ENCODE measurements around the gene MTF1. TPM values are rescaled to one million over a fixed set of nuclear protein-coding genes. Genes with fewer than 3 reads are reported as not detected.

Gene MTF1
- total and polyA plus RNA-seq, 2 experiments from 2014 or later = 2.1 to 14.4 TPM

- TF ChIP-seq EZH2phosphoT487 (IDR thresholded peaks at IDR 0.05; ENCODE audit: insufficient read depth, low read depth) (no peak), EZH2 (IDR thresholded peaks at IDR 0.05; ENCODE audit: insufficient read depth, poor library complexity, severe bottlenecking) (no peak)
- Histone ChIP-seq H3F3A (ENCODE audit: insufficient read depth) (peaks cover 20% of the 10 kb centered on the region), H4K20me1 (ENCODE audit: insufficient read depth) (no peaks in the 10 kb centered on the region), H3K27me3 (replicated peaks; ENCODE audit: insufficient read depth) (no peaks in the 10 kb centered on the region), H3K79me2 (ENCODE audit: insufficient read depth) (peaks cover 100% of the 10 kb centered on the region), H3K4me2 (ENCODE audit: unreplicated experiment) (no peak overlapping the region), H3K4me1 (ENCODE audit: insufficient read depth) (peaks cover 18% of the 10 kb centered on the region), H3K9ac (no peak overlapping the region), H2AFZ (no peak overlapping the region), H3K9me2 (ENCODE audit: insufficient read depth) (no peaks in the 10 kb centered on the region), H3K4me3 (no peak overlapping the region), H3K9me3 (ENCODE audit: low read depth) (no peaks in the 10 kb centered on the region), H3K36me3 (ENCODE audit: low read depth) (peaks cover 24% of the 10 kb centered on the region), H3K27ac (no peak overlapping the region)
- in situ Hi-C loops (cut with MboI) = no loop called here
- no peak for DNase-seq
Measured at GRCh38 chr1:37853157-37853556, 6.2 kb downstream of the MTF1 start.

DNA sequence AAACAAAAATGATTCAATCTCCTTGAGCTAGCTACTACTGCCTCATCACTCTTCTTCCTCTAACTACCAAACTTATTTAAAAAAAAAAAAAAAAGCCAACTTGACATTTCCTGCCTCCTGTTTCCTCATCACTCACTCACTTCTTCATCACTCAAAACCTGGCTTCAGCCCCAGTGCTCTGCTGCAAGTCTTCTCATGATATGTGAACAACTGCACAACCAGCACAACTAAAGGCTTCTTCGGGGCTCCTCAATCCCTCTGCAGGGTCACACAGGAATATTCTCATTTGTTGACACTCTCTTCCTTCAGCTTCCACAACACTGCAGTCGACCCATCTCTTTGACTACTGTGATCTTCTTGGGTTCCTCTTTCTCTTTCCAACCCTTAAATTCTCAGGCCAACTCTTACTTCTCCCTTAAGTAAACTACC is 7.6 kb downstream of the MTF1 start:
- TF ChIP-seq EZH2phosphoT487 (IDR thresholded peaks at IDR 0.05; ENCODE audit: insufficient read depth, low read depth) (no peak), EZH2 (IDR thresholded peaks at IDR 0.05; ENCODE audit: insufficient read depth, poor library complexity, severe bottlenecking) (no peak)
- H3K79me2 ChIP-seq (ENCODE audit: insufficient read depth) = peaks cover 100% of the 10 kb centered on the region
- DNase-seq = peak; percentile 63
- no peak overlapping the region for H3K4me2 ChIP-seq (ENCODE audit: unreplicated experiment)
- H4K20me1 ChIP-seq (ENCODE audit: insufficient read depth) = no peaks in the 10 kb centered on the region
- H3F3A ChIP-seq (ENCODE audit: insufficient read depth) = peaks cover 20% of the 10 kb centered on the region
- 0 out of 2 replicates have a peak overlapping the region, but pooled peaks have one; percentile 19 for H3K27ac ChIP-seq
- H3K9me3 ChIP-seq (ENCODE audit: low read depth) = no peaks in the 10 kb centered on the region
- no peak overlapping the region for H2AFZ ChIP-seq
- no peak overlapping the region for H3K4me3 ChIP-seq
- no peaks in the 10 kb centered on the region for H3K27me3 ChIP-seq (replicated peaks; ENCODE audit: insufficient read depth)
- in situ Hi-C loops (cut with MboI) = no loop called here
- no peaks in the 10 kb centered on the region for H3K9me2 ChIP-seq (ENCODE audit: insufficient read depth)
- H3K4me1 ChIP-seq (ENCODE audit: insufficient read depth) = peaks cover 15% of the 10 kb centered on the region
- WGBS, 2 experiments (ENCODE audit: low coverage in 1 of 2, low lambda C conversion rate in 2 of 2, missing lambda C conversion rate in 2 of 2) = 95 to 96% methylated on average over 2 of the region's 2 CpGs
- peaks cover 18% of the 10 kb centered on the region for H3K36me3 ChIP-seq (ENCODE audit: low read depth)
- H3K9ac ChIP-seq = no peak overlapping the region

DNA sequence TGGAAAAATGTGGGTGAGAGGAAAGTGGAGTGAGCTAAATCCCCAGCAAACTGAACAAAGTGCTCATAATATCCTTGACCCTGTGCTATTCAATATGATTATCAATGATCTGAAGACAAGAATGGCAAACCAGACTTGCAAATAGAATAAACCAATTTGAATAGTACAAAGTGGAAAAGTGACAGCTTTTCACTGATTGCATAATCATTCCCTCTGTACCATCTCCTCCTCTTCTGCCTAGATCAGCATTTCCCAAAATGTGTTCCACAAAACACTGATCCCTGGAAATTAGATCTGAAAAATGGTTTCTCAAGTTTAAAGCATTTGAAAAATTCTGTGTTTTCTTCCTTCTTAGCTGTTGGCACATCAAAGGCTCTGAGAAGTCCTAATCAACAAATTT is 8.1 kb downstream of the MTF1 start:
- peaks cover 15% of the 10 kb centered on the region for H3K36me3 ChIP-seq (ENCODE audit: low read depth)
- TF ChIP-seq EZH2 (IDR thresholded peaks at IDR 0.05; ENCODE audit: insufficient read depth, poor library complexity, severe bottlenecking) (no peak), EZH2phosphoT487 (IDR thresholded peaks at IDR 0.05; ENCODE audit: insufficient read depth, low read depth) (no peak)
- H3K4me1 ChIP-seq (ENCODE audit: insufficient read depth) = peaks cover 15% of the 10 kb centered on the region
- H3K9me2 ChIP-seq (ENCODE audit: insufficient read depth) = no peaks in the 10 kb centered on the region
- H3K4me3 ChIP-seq = no peak overlapping the region
- no peak overlapping the region for H3K9ac ChIP-seq
- H2AFZ ChIP-seq = no peak overlapping the region
- in situ Hi-C loops (cut with MboI) = no loop called here
- H3F3A ChIP-seq (ENCODE audit: insufficient read depth) = peaks cover 20% of the 10 kb centered on the region
- H4K20me1 ChIP-seq (ENCODE audit: insufficient read depth) = no peaks in the 10 kb centered on the region
- H3K27me3 ChIP-seq (replicated peaks; ENCODE audit: insufficient read depth) = no peaks in the 10 kb centered on the region
- no peaks in the 10 kb centered on the region for H3K9me3 ChIP-seq (ENCODE audit: low read depth)
- peaks cover 100% of the 10 kb centered on the region for H3K79me2 ChIP-seq (ENCODE audit: insufficient read depth)
- peak overlapping the region; percentile 19; the same call in 1 of the 2 replicates for H3K27ac ChIP-seq
- DNase-seq = no peak
- H3K4me2 ChIP-seq (ENCODE audit: unreplicated experiment) = no peak overlapping the region

- no peaks in the 10 kb centered on the region for H4K20me1 ChIP-seq (ENCODE audit: insufficient read depth)
- H3K4me1 ChIP-seq (ENCODE audit: insufficient read depth) = peaks cover 15% of the 10 kb centered on the region
- in situ Hi-C loops (cut with MboI) = no loop called here
- H3K9me2 ChIP-seq (ENCODE audit: insufficient read depth) = no peaks in the 10 kb centered on the region
- no peak overlapping the region for H3K27ac ChIP-seq
- no peak for TF ChIP-seq EZH2phosphoT487 (IDR thresholded peaks at IDR 0.05; ENCODE audit: insufficient read depth, low read depth)
- TF ChIP-seq EZH2 (IDR thresholded peaks at IDR 0.05; ENCODE audit: insufficient read depth, poor library complexity, severe bottlenecking) = no peak
- H3K4me2 ChIP-seq (ENCODE audit: unreplicated experiment) = no peak overlapping the region
- peaks cover 20% of the 10 kb centered on the region for H3F3A ChIP-seq (ENCODE audit: insufficient read depth)
- H3K36me3 ChIP-seq (ENCODE audit: low read depth) = peaks cover 14% of the 10 kb centered on the region
- H3K4me3 ChIP-seq = no peak overlapping the region
- H3K79me2 ChIP-seq (ENCODE audit: insufficient read depth) = peaks cover 100% of the 10 kb centered on the region
- 94 to 97% methylated on average over 6 of the region's 6 CpGs for WGBS, 2 experiments (ENCODE audit: low coverage in 1 of 2, low lambda C conversion rate in 2 of 2, missing lambda C conversion rate in 2 of 2)
- no peak overlapping the region for H2AFZ ChIP-seq
- H3K9me3 ChIP-seq (ENCODE audit: low read depth) = no peaks in the 10 kb centered on the region
- DNase-seq = no peak
- H3K9ac ChIP-seq = no peak overlapping the region
- no peaks in the 10 kb centered on the region for H3K27me3 ChIP-seq (replicated peaks; ENCODE audit: insufficient read depth)
Measured at GRCh38 chr1:37850352-37850955, 8.9 kb downstream of the MTF1 start.

DNA sequence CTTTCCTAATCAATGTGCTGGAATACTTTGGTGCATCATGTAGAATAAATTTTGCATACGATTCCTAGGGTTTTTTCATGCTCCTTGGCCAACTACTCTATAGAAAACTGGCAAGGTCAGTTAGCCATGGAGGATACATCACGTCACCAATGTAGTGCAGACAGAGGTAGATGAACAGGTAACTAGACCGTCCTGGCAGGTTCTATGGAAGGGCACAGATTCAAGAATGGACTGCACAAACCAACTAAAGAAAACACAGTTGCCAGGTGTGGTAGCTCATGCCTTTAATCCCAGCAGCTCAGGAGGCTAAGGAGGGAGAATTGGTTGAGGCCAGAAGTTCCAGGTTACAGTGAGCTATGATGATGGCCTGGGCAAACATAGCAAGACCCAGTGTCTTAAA is 9.9 kb downstream of the MTF1 start:
- Histone ChIP-seq H3K27me3 (replicated peaks; ENCODE audit: insufficient read depth) (no peaks in the 10 kb centered on the region), H3K4me2 (ENCODE audit: unreplicated experiment) (no peak overlapping the region), H3K36me3 (ENCODE audit: low read depth) (peaks cover 9% of the 10 kb centered on the region), H3K9ac (no peak overlapping the region), H3K4me3 (no peak overlapping the region), H3K27ac (no peak overlapping the region), H3K79me2 (ENCODE audit: insufficient read depth) (peaks cover 100% of the 10 kb centered on the region), H3K9me3 (ENCODE audit: low read depth) (no peaks in the 10 kb centered on the region), H2AFZ (no peak overlapping the region), H3K4me1 (ENCODE audit: insufficient read depth) (peaks cover 15% of the 10 kb centered on the region), H3K9me2 (ENCODE audit: insufficient read depth) (no peaks in the 10 kb centered on the region), H3F3A (ENCODE audit: insufficient read depth) (peaks cover 20% of the 10 kb centered on the region), H4K20me1 (ENCODE audit: insufficient read depth) (no peaks in the 10 kb centered on the region)
- WGBS, 2 experiments (ENCODE audit: low coverage in 1 of 2, low lambda C conversion rate in 2 of 2, missing lambda C conversion rate in 2 of 2) = 96% methylated on average over 3 of the region's 3 CpGs
- no peak for TF ChIP-seq EZH2 (IDR thresholded peaks at IDR 0.05; ENCODE audit: insufficient read depth, poor library complexity, severe bottlenecking)
- no peak for TF ChIP-seq EZH2phosphoT487 (IDR thresholded peaks at IDR 0.05; ENCODE audit: insufficient read depth, low read depth)
- in situ Hi-C loops (cut with MboI) = no loop called here
- DNase-seq = no peak

Data from GM23248 (cell line).